Testis (tissue), 3 donors: Measurements from ENCODE around the gene MED13. TPM values are rescaled to one million over a fixed set of nuclear protein-coding genes. Genes with fewer than 3 reads are reported as not detected.

Experiments used
- DNase-seq: peaks from one replicate; pipeline ENCODE4 v3.0.0-alpha.2; 2019
- H3K27ac ChIP-seq, 2 donors: fragments of 200-600 bp; sonication (generic); one replicate each; pipeline ENCODE4 v1.5.1; 2019
- H3K27me3 ChIP-seq: fragments of 200-600 bp; sonication (generic); one replicate; pipeline ENCODE4 v1.5.1; 2019
- H3K36me3 ChIP-seq: fragments of 200-600 bp; sonication (generic); one replicate; pipeline ENCODE4 v1.5.1; 2017; ENCODE audit warnings: low read depth; ENCODE audit errors: missing control alignments
- H3K4me1 ChIP-seq: fragments of 200-600 bp; sonication (generic); one replicate; pipeline ENCODE4 v1.5.1; 2019
- H3K4me3 ChIP-seq, 2 donors: fragments of 200-600 bp; sonication (generic); one replicate each; pipeline ENCODE4 v1.5.1; 2017 to 2019
- H3K9me3 ChIP-seq: fragments of 200-600 bp; sonication (generic); one replicate; pipeline ENCODE4 v1.5.1; 2017
- CTCF ChIP-seq, 3 experiments: fragments of 450-650 bp in 2 of 3; fragments of 200-600 bp in 1 of 3; sonication (generic) in 1 of 3; IDR thresholded peaks; one replicate each; pipeline ENCODE4 v1.5.1; 2016 to 2019; ENCODE audit warnings: antibody characterized with exemption in 3 of 3, mild to moderate bottlenecking in 2 of 3, moderate library complexity in 1 of 3
- POLR2A ChIP-seq: fragments of 450-650 bp; IDR thresholded peaks from one replicate; pipeline ENCODE4 v1.6.1; 2017; ENCODE audit warnings: antibody characterized with exemption, mild to moderate bottlenecking, moderate library complexity
- WGBS, 2 donors: methylation state at CpG; one replicate each; pipeline ENCODE4 v1.1.5; 2018; 5-methylcytosine and 5-hydroxymethylcytosine counted together
- intact Hi-C: fragments of 100-400 bp; cut with DNase I; formaldehyde crosslinking; loops from one replicate; pipeline ENCODE4 v1.15.1; 2023; ENCODE audit warnings: low total_unique reads
- polyA plus RNA-seq: library from polyadenylated mRNA; stranded (reverse); fragments of 350-450 nt; fragmentation: Illumina TruSeq; extraction: RNeasy Lipid Tissue Mini Kit (QIAGEN cat#74804); gene quantifications from one replicate; pipeline ENCODE4 v1.2.3, GENCODE V29; 2014; ENCODE audit warnings: low read depth, low replicate concordance; ENCODE audit not compliant: insufficient read depth
- total RNA-seq, 2 donors: library from RNA; depleted of rRNA; stranded (reverse); fragments of >200 nt; gene quantifications; one replicate each; pipeline ENCODE4 v1.2.3, GENCODE V29; 2016

Gene MED13
- total and polyA plus RNA-seq, 3 donors from 2014 or later = 44.0 to 145 (median 98.7) TPM

- Histone ChIP-seq H3K36me3 (no peaks in the 10 kb centered on the region), H3K27ac (no peak overlapping the region), H3K27me3 (no peaks in the 10 kb centered on the region), H3K9me3 (no peaks in the 10 kb centered on the region), H3K4me1 (no peaks in the 10 kb centered on the region), H3K4me3 (no peak overlapping the region)
- intact Hi-C loops = no loop called here
- TF ChIP-seq CTCF (IDR thresholded peaks at IDR 0.05) (no peak), POLR2A (no peak)
- no peak for DNase-seq
- WGBS, 2 donors = 89 to 90% methylated on average over 7 of the region's 7 CpGs
Observed at GRCh38 chr17:61908292-61909037, 156.6 kb downstream of the MED13 start.

- WGBS, 2 donors = 90 to 93% methylated on average over 5 of the region's 5 CpGs
- Histone ChIP-seq H3K36me3 (no peaks in the 10 kb centered on the region), H3K27me3 (no peaks in the 10 kb centered on the region), H3K27ac (no peak overlapping the region), H3K4me1 (no peaks in the 10 kb centered on the region), H3K4me3 (no peak overlapping the region), H3K9me3 (no peaks in the 10 kb centered on the region)
- intact Hi-C loops = no loop called here
- no peak for DNase-seq
- no peak for TF ChIP-seq CTCF (IDR thresholded peaks at IDR 0.05)
- no peak for TF ChIP-seq POLR2A
Observed at GRCh38 chr17:61907361-61907760, 157.7 kb downstream of the MED13 start.

- TF ChIP-seq POLR2A (no peak), CTCF (IDR thresholded peaks at IDR 0.05) (no peak)
- Histone ChIP-seq H3K4me1 (no peaks in the 10 kb centered on the region), H3K4me3 (no peak overlapping the region), H3K9me3 (no peaks in the 10 kb centered on the region), H3K36me3 (no peaks in the 10 kb centered on the region), H3K27ac (no peak overlapping the region), H3K27me3 (no peaks in the 10 kb centered on the region)
- no peak for DNase-seq
- 86 to 87% methylated on average over 5 of the region's 5 CpGs for WGBS, 2 donors
- intact Hi-C loops = no loop called here
Observed at GRCh38 chr17:61904094-61904710, 160.9 kb downstream of the MED13 start.

- no peak for DNase-seq
- intact Hi-C loops = no loop called here
- Histone ChIP-seq H3K9me3 (no peaks in the 10 kb centered on the region), H3K4me3 (no peak overlapping the region), H3K4me1 (no peaks in the 10 kb centered on the region), H3K27me3 (no peaks in the 10 kb centered on the region), H3K36me3 (no peaks in the 10 kb centered on the region), H3K27ac (no peak overlapping the region)
- 94 to 98% methylated on average over 3 of the region's 3 CpGs for WGBS, 2 donors
- no peak for TF ChIP-seq POLR2A
- no peak for TF ChIP-seq CTCF (IDR thresholded peaks at IDR 0.05)
Observed at GRCh38 chr17:61903251-61903650, 161.8 kb downstream of the MED13 start.
